Upper lobe of left lung (tissue), 6 donors: ENCODE results near the gene ASIC4. TPM values are rescaled to one million over a fixed set of nuclear protein-coding genes. Genes with fewer than 3 reads are reported as not detected.

ENCODE experiments used
- ATAC-seq, 2 donors: fragments of 200-7000 bp; cut with Tn5 transposase; one replicate each; pipeline ENCODE4 v1.9.1; 2022; ENCODE audit warnings: mild to moderate bottlenecking in 2 of 2, moderate library complexity in 2 of 2; ENCODE audit not compliant: low FRiP score in 2 of 2
- DNase-seq, 2 donors: peaks; one replicate each; pipeline ENCODE4 v3.0.0-alpha.2; 2019 to 2020
- H3K27ac ChIP-seq, 4 donors: fragments of 200-600 bp; sonication (generic); one replicate each; pipeline ENCODE4 v1.5.1; 2016 to 2019
- H3K27me3 ChIP-seq, 4 donors: fragments of 200-600 bp; sonication (generic); one replicate each; pipeline ENCODE4 v1.5.1; 2017 to 2019
- H3K36me3 ChIP-seq, 4 donors: fragments of 200-600 bp; sonication (generic); one replicate each; pipeline ENCODE4 v1.5.1; 2016 to 2019
- H3K4me1 ChIP-seq, 4 donors: fragments of 200-600 bp; sonication (generic); one replicate each; pipeline ENCODE4 v1.5.1; 2018 to 2019
- H3K4me3 ChIP-seq, 4 donors: fragments of 200-600 bp; sonication (generic); one replicate each; pipeline ENCODE4 v1.5.1; 2017 to 2019; ENCODE audit warnings: mild to moderate bottlenecking in 2 of 4, moderate library complexity in 1 of 4
- H3K9me3 ChIP-seq, 4 donors: fragments of 200-600 bp; sonication (generic); one replicate each; pipeline ENCODE4 v1.5.1; 2018 to 2019
- CTCF ChIP-seq, 6 experiments: fragments of 450-650 bp in 4 of 6; fragments of 200-600 bp in 2 of 6; sonication (generic) in 2 of 6; IDR thresholded peaks; one replicate each; pipeline ENCODE4 v1.5.1; 2016 to 2019; ENCODE audit warnings: antibody characterized with exemption in 6 of 6
- EP300 ChIP-seq, 4 donors: sonication (generic); formaldehyde crosslinking; IDR thresholded peaks; one replicate each; pipeline ENCODE4 v1.5.1; 2017; ENCODE audit warnings: antibody characterized with exemption in 4 of 4, control low read depth in 2 of 4
- POLR2A ChIP-seq, 4 donors: fragments of 450-650 bp; IDR thresholded peaks; one replicate each; pipeline ENCODE4 v1.5.1; 2016 to 2017; ENCODE audit warnings: antibody characterized with exemption in 4 of 4, mild to moderate bottlenecking in 2 of 4
- POLR2AphosphoS5 ChIP-seq, 2 donors: sonication (generic); formaldehyde crosslinking; IDR thresholded peaks; one replicate each; pipeline ENCODE4 v1.5.1; 2017; ENCODE audit warnings: antibody characterized with exemption in 2 of 2
- WGBS, 2 donors: methylation state at CpG; one replicate each; pipeline ENCODE4 v1.1.5; 2017 to 2018; 5-methylcytosine and 5-hydroxymethylcytosine counted together
- total RNA-seq, 6 donors: library from RNA; depleted of rRNA in 4 of 6; stranded (reverse); fragments of >200 nt in 4 of 6; gene quantifications; one replicate each; pipeline versions ENCODE4 v1.1.0 to v1.2.1, GENCODE V29; 2016 to 2021
- donor health status: DM: no; HTN: no; CAD: no; lungs with moderate emphysema.
- donor health status: DM: no; HTN: yes; CAD: no; lungs with severe emphysema.

The ASIC4 gene
- total RNA-seq, 6 donors from 2014 or later, result 0.20 to 0.34 (median 0.29) TPM; not detected in 3

DNA sequence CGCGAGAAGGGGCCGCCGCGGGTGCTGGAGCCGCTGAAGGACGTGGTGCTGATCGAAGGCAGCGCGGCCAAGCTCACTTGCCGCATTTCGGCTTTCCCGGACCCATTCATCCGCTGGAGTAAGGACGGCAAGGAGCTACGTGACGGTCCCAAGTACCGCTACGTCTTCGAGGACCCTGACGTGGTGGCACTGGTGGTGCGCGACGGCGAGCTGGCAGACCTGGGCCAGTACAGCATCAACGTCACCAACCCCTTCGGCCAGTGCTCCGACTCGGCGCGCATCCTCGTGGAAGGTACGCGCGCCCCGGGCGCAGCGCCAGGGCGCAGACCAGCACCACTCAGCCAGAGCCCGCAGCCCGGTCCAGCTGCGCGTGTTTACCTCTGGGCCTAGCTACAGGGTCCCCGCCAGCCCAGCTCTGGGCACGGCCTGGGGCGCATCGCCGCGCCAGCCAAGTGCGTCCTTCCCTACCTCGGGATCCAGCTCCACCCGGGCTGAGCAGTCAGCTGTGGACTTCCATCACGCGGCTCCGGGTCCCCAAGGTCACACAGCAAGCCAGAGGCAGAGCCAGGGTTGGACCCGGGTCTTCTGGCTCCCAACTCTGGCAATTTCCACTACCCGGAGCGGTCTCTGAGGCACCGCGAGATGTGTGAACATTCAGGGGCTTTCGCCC lies 17.3 kb upstream of the ASIC4 start:
- H3K9me3 ChIP-seq, result no peaks in the 10 kb centered on the region
- H3K27me3 ChIP-seq, result peaks cover 0 to 27% (median 15%) of the 10 kb centered on the region in 4 donors
- peaks cover 19 to 30% (median 30%) of the 10 kb centered on the region in 4 donors for H3K4me1 ChIP-seq
- 3 to 9% methylated on average over 36 to 51 of the region's 61 CpGs for WGBS, 2 donors
- TF ChIP-seq EP300 (IDR thresholded peaks at IDR 0.05), result no peak
- TF ChIP-seq CTCF (IDR thresholded peaks at IDR 0.05), result no peak
- no peak for TF ChIP-seq POLR2A (IDR thresholded peaks at IDR 0.05)
- TF ChIP-seq POLR2AphosphoS5 (IDR thresholded peaks at IDR 0.05), result no peak
- H3K36me3 ChIP-seq, result peaks cover 0 to 4% (median 2%) of the 10 kb centered on the region in 4 donors
- ATAC-seq, result no peak
- H3K27ac ChIP-seq, result peak overlapping the region in 1 of 4 donors; percentile 94
- H3K4me3 ChIP-seq, result peak overlapping the region in 3 of 4 donors; percentile 68 to 75 (median 74)
- peak in 1 of 2 donors; percentile 87 for DNase-seq

DNA sequence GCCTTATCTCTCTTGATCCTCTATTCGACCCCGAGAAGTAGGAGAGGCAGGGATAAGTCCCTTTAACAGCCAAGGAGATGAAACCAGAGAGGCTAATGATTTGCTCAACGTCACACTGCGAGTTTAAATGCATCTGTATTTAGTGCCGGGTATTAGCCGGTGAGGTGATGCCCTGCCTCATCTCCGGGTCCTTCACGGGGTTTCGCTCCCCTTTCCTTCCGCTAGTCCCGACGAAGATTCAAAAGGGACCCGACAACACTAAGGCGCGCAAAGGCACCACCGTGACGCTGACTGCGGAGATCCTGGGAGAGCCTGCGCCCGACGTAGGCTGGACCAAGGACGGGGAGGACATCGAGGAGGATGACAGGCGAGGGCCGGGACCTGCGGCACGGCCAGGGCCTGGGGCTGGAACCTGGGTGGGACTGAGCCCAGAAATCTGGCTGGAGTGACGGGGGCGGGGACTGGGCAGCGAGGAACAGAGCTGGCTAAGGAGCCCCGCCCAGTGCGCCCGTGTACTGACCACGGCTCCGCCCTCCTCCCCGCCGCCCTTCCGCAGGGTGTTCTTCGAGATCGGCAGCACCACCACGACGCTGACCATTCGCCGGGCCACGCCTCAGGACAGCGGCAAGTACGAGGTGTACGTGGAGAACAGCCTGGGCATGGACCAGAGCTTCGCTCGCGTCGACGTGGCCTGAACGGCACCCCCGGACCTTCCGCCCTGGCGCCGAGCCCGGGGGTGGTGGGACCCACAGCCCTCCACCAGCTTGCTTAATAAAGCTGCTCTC lies 16.6 kb upstream of the ASIC4 start:
- peak; percentile 85 to 95 for TF ChIP-seq POLR2AphosphoS5 (IDR thresholded peaks at IDR 0.05)
- TF ChIP-seq CTCF (IDR thresholded peaks at IDR 0.05), result no peak
- TF ChIP-seq POLR2A (IDR thresholded peaks at IDR 0.05), result peak; percentile 5 to 77 (median 63)
- TF ChIP-seq EP300 (IDR thresholded peaks at IDR 0.05), result no peak
- H3K4me1 ChIP-seq, result peaks cover 19 to 30% (median 30%) of the 10 kb centered on the region in 4 donors
- H3K36me3 ChIP-seq, result peaks cover 0 to 11% (median 5%) of the 10 kb centered on the region in 4 donors
- H3K4me3 ChIP-seq, result peak overlapping the region; percentile 46 to 75 (median 71)
- WGBS, 2 donors, result 1 to 9% methylated on average over 10 to 40 of the region's 59 CpGs
- DNase-seq (peak; percentile 95), ATAC-seq (peak; percentile 90 to 92)
- H3K27ac ChIP-seq, result peak overlapping the region; percentile 84 to 95 (median 94)
- no peaks in the 10 kb centered on the region for H3K9me3 ChIP-seq
- H3K27me3 ChIP-seq, result peaks cover 0 to 26% (median 15%) of the 10 kb centered on the region in 4 donors

GRCh38 chr2:219498280-219499057 lies 15.8 kb upstream of the ASIC4 start, which contains the start of gene GMPPA:
GMPPA (plus strand) TSS chr2:219498891; CDS start chr2:219499976, 1,085 bp downstream.
- Histone ChIP-seq H3K9me3 (no peaks in the 10 kb centered on the region), H3K27me3 (peaks cover 0 to 23% (median 14%) of the 10 kb centered on the region in 4 donors), H3K27ac (peak within 1 kb of the TSS; percentile 84 to 95 (median 94)), H3K4me3 (peak within 1 kb of the TSS; percentile 68 to 77 (median 74)), H3K4me1 (peaks cover 19 to 30% (median 30%) of the 10 kb centered on the region in 4 donors), H3K36me3 (peaks cover 0 to 16% (median 8%) of the 10 kb centered on the region in 4 donors)
- ATAC-seq, result peak; percentile 95
- TF ChIP-seq EP300 (IDR thresholded peaks at IDR 0.05) (peak in 1 of 4 donors; percentile 46), POLR2A (IDR thresholded peaks at IDR 0.05) (peak in 3 of 4 donors; percentile 6 to 76 (median 12)), CTCF (IDR thresholded peaks at IDR 0.05) (peak in 1 of 6 experiments; percentile 4), POLR2AphosphoS5 (IDR thresholded peaks at IDR 0.05) (peak; percentile 89 to 90)
- DNase-seq, result peak; percentile 93 to 98
- WGBS, 2 donors, result 0 to 1% methylated on average over 34 to 48 of the region's 49 CpGs

GRCh38 chr2:219499058-219499307 lies 15.3 kb upstream of the ASIC4 start:
- ATAC-seq (no peak), DNase-seq (no peak)
- Histone ChIP-seq H3K27me3 (peaks cover 0 to 23% (median 12%) of the 10 kb centered on the region in 4 donors), H3K4me1 (peaks cover 19 to 30% (median 30%) of the 10 kb centered on the region in 4 donors), H3K27ac (peak overlapping the region; percentile 84 to 95 (median 94)), H3K36me3 (peaks cover 3 to 21% (median 13%) of the 10 kb centered on the region in 4 donors), H3K4me3 (peak overlapping the region; percentile 68 to 77 (median 74)), H3K9me3 (no peaks in the 10 kb centered on the region)
- WGBS, 2 donors, result 0 to 3% methylated on average over 3 of the region's 3 CpGs
- no peak for TF ChIP-seq POLR2A (IDR thresholded peaks at IDR 0.05)
- TF ChIP-seq CTCF (IDR thresholded peaks at IDR 0.05), result no peak
- TF ChIP-seq EP300 (IDR thresholded peaks at IDR 0.05), result no peak
- no peak for TF ChIP-seq POLR2AphosphoS5 (IDR thresholded peaks at IDR 0.05)
